HepG2 (cell line): Measurements from ENCODE around the gene TNN. TPM values are rescaled to one million over a fixed set of nuclear protein-coding genes. Genes with fewer than 3 reads are reported as not detected.

Experiments used
- ATAC-seq: fragments of 200-7000 bp; cut with Tn5 transposase; 3 replicates; pipeline ENCODE4 v1.9.1; 2020; ENCODE audit warnings: mild to moderate bottlenecking, moderate library complexity
- BruUV-seq: library from RNA; stranded (reverse); fragments of 400-500 nt; replicated peaks from 2 replicates; lab custom pipeline; 2021; lab: Mats Ljungman, UMichigan
- CTCF ChIA-PET: fragments of 300-600 bp; formaldehyde crosslinking; extraction: SDS; loops from one replicate; lab custom pipeline; 2021; ENCODE audit warnings: low total read pairs, inconsistent platforms, low intra/inter-chr PET ratio; lab: Yijun Ruan, JAX
- POLR2A ChIA-PET: fragments of 350-600 bp; sonication (Branson Sonifier 250); formaldehyde crosslinking; loops from one replicate; lab custom pipeline; 2020; ENCODE audit warnings: antibody characterized with exemption, inconsistent platforms; lab: Yijun Ruan, JAX
- DNase-seq: peaks from one replicate; pipeline ENCODE4 v3.0.0-alpha.2; 2015; ENCODE audit warnings: low spot score
- FAIRE-seq: peaks from 3 replicates; lab custom pipeline; 2011; peaks lifted over from hg19 to GRCh38; lab: Jason Lieb, UNC
- H2AFZ ChIP-seq: one replicate; pipeline ENCODE4 v1.6.1; 2011; ENCODE audit warnings: low read length, inconsistent platforms
- H3K27ac ChIP-seq: fragments of 300-600 bp; 3 replicates; pipeline ENCODE4 v1.8.0; 2011; ENCODE audit warnings: mixed run types, mild to moderate bottlenecking, mixed read lengths, low read length, inconsistent platforms; ENCODE audit not compliant: insufficient read depth; ENCODE audit errors: extremely low read length
- H3K27me3 ChIP-seq, 2 experiments: fragments of 200-600 bp in 1 of 2; 2 replicates in 1 of 2; 3 replicates in 1 of 2; pipeline versions ENCODE4 v1.6.0 to v1.8.0; 2011; ENCODE audit warnings: low read length in 2 of 2, mild to moderate bottlenecking in 2 of 2, moderate library complexity in 2 of 2, inconsistent platforms in 1 of 2; ENCODE audit not compliant: insufficient read depth in 2 of 2, control insufficient read depth in 1 of 2
- H3K36me3 ChIP-seq, 2 experiments: fragments of 200-600 bp in 1 of 2; replicated peaks in 1 of 2; 2 replicates in 1 of 2; 3 replicates in 1 of 2; pipeline versions ENCODE4 v1.5.1 to v1.8.0; 2011; ENCODE audit warnings: low read length in 2 of 2, inconsistent platforms in 1 of 2; ENCODE audit not compliant: insufficient read depth in 2 of 2, control insufficient read depth in 1 of 2
- H3K4me1 ChIP-seq: 2 replicates; pipeline ENCODE4 v1.5.1; 2012; ENCODE audit warnings: low read length, inconsistent platforms; ENCODE audit not compliant: insufficient read depth
- H3K4me2 ChIP-seq: 2 replicates; pipeline ENCODE4 v1.6.0; 2011; ENCODE audit warnings: low read depth, low read length, inconsistent platforms
- H3K4me3 ChIP-seq, 3 experiments: fragments of 200-600 bp in 1 of 3; sonication (generic), shearing (Covaris generic) in 1 of 3; replicated peaks in 1 of 3; 2 replicates each; pipeline ENCODE4 v1.5.1; 2011 to 2016; ENCODE audit warnings: low read length in 3 of 3, inconsistent platforms in 2 of 3, low read depth in 2 of 3, mild to moderate bottlenecking in 2 of 3, control low read depth in 1 of 3, mixed read lengths in 1 of 3; ENCODE audit not compliant: insufficient read depth in 1 of 3
- H3K79me2 ChIP-seq: one replicate; pipeline ENCODE4 v1.6.1; 2011; ENCODE audit warnings: low read length, inconsistent platforms; ENCODE audit not compliant: insufficient read depth
- H3K9ac ChIP-seq: 2 replicates; pipeline ENCODE4 v1.6.0; 2011; ENCODE audit warnings: mild to moderate bottlenecking, low read depth, low read length, inconsistent platforms; ENCODE audit not compliant: insufficient read depth
- H3K9me3 ChIP-seq: 2 replicates; pipeline ENCODE4 v1.5.1; 2012; ENCODE audit warnings: mild to moderate bottlenecking, low read length
- H4K20me1 ChIP-seq: 2 replicates; pipeline ENCODE4 v1.6.0; 2011; ENCODE audit warnings: inconsistent platforms, mild to moderate bottlenecking, low read length, moderate library complexity; ENCODE audit not compliant: insufficient read depth
- POGZ ChIP-seq: sonication (generic); formaldehyde crosslinking; IDR thresholded peaks from 2 replicates; pipeline ENCODE4 v1.4.0; 2020; ENCODE audit warnings: mild to moderate bottlenecking, missing genetic modification reagents
- SALL1 ChIP-seq: sonication (generic); formaldehyde crosslinking; IDR thresholded peaks from 2 replicates; pipeline ENCODE4 v1.8.0; 2022; ENCODE audit warnings: mild to moderate bottlenecking, missing genetic modification reagents
- WGBS: methylation state at CpG from one replicate; pipeline ENCODE4 v1.1.6; 2017; ENCODE audit warnings: low lambda C conversion rate; 5-methylcytosine and 5-hydroxymethylcytosine counted together
- in situ Hi-C: cut with HindIII; loops from 2 replicates; pipeline ENCODE4 v1.10.0; 2017; ENCODE audit warnings: low pct_unique_long_range_greater_than_20kb; ENCODE audit not compliant: extremely low pct_ligation_motif_present
- intact Hi-C: fragments of 100-400 bp; cut with micrococcal nuclease; formaldehyde crosslinking; loops from one replicate; pipeline ENCODE4 v1.10.0; 2022; ENCODE audit not compliant: unreplicated experiment
- polyA plus RNA-seq, 8 experiments: library from polyadenylated mRNA; depleted of rRNA in 3 of 8; stranded (reverse) in 7 of 8; unstranded in 1 of 8; fragments of >200 nt; fragmentation: Illumina TruSeq in 4 of 8; extraction: Trizol in 4 of 8; gene quantifications; 2 replicates each; pipeline versions ENCODE4 v1.2.1 to v1.2.3, GENCODE V29; 2011 to 2016; ENCODE audit warnings: low read depth in 4 of 8, missing spikeins in 1 of 8, mixed read lengths in 1 of 8; ENCODE audit not compliant: insufficient read depth in 1 of 8
- small RNA-seq, 3 experiments: library from RNA; depleted of rRNA; stranded (forward); fragments of <200 nt; gene quantifications; one replicate each; pipeline ENCODE3, GENCODE V24; 2012; ENCODE audit warnings: low read depth in 2 of 3, low replicate concordance in 1 of 3; ENCODE audit not compliant: insufficient read length in 3 of 3, insufficient read depth in 2 of 3
- total RNA-seq, 5 experiments: library from RNA; depleted of rRNA; stranded (reverse); fragments of >200 nt; fragmentation: Illumina TruSeq; extraction: Trizol; gene quantifications; 2 replicates each; pipeline ENCODE4 v1.2.3, GENCODE V29; 2016; ENCODE audit warnings: low read depth in 1 of 5
- TF ChIP-seq, protein P1 (sequence below): sonication (generic); formaldehyde crosslinking; IDR thresholded peaks from 2 replicates; pipeline ENCODE4 v1.5.0; 2020; ENCODE audit warnings: missing genetic modification reagents

Gene TNN
- total and polyA plus RNA-seq, 2 of the 13 experiments (the other 11 are each of a cell fraction or from before 2014, with no cell fraction given) = not detected

DNA sequence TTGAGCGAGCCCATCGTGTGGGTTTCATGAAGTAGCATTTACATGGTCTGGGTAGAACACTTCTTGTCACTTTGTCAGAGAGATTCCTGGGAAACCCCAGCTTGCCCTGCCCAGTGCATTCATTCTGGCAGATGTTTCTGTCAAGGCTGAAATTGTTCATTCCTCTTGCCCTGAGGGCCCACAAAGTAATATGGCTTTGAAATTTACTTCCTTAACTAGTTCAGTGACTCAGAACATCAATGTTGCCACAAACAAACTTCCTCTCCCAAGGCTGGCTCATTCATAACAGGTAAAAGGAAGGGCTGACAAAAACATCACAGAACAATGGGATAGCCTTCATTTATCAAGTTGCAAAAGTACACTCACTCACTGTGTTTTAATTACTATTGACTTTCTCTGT lies 129.9 kb downstream of the TNN start:
- DNase-seq (no peak), ATAC-seq (no peak), FAIRE-seq (no peak)
- 0 out of 5 replicates have a peak, but pooled peaks cover 0 to 5% of the 10 kb centered on the region in 2 experiments for H3K27me3 ChIP-seq
- no peak overlapping the region for H3K4me3 ChIP-seq
- in situ Hi-C loops = no loop called here
- no peaks in the 10 kb centered on the region for H3K79me2 ChIP-seq
- H4K20me1 ChIP-seq = no peaks in the 10 kb centered on the region
- no peaks in the 10 kb centered on the region for H3K36me3 ChIP-seq
- no peaks in the 10 kb centered on the region for H3K9me3 ChIP-seq
- no peak overlapping the region for H3K9ac ChIP-seq
- intact Hi-C loops = no loop called here
- POLR2A ChIA-PET = no interaction called here
- TF ChIP-seq, protein P1, sequence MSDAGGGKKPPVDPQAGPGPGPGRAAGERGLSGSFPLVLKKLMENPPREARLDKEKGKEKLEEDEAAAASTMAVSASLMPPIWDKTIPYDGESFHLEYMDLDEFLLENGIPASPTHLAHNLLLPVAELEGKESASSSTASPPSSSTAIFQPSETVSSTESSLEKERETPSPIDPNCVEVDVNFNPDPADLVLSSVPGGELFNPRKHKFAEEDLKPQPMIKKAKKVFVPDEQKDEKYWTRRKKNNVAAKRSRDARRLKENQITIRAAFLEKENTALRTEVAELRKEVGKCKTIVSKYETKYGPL (CRISPR knock-in tag) = no peak
- no peak for TF ChIP-seq SALL1 (CRISPR knock-in tag)
- TF ChIP-seq POGZ = no peak
- 0% methylated on average over 2 of the region's 2 CpGs for WGBS
- peaks cover 10% of the 10 kb centered on the region for H3K4me1 ChIP-seq
- no TSS peak for BruUV-seq
- H3K4me2 ChIP-seq = no peak overlapping the region
- CTCF ChIA-PET = no interaction called here
- H3K27ac ChIP-seq = no peak overlapping the region
- no peak overlapping the region for H2AFZ ChIP-seq

Small RNA genes lying within 50 kb of the gene (small RNA-seq; reads per million reads assigned to genes)
- 0 reads per million in 3 experiments for gene RF00019

Other genes with a start within 250 kb of the TNN start
- 183 and 247 TPM in 2 replicates for gene CACYBP, start 67.9 kb upstream of the TNN start, total RNA-seq (2016; rRNA removed; fragmentation: Illumina TruSeq; extraction: Trizol)
- 14.4 and 18.4 TPM in 2 replicates for gene CACYBP, start 67.9 kb upstream of the TNN start, polyA plus RNA-seq (2011; rRNA removed)
- gene MRPS14, start 44.4 kb upstream of the TNN start, total RNA-seq (2016; rRNA removed; fragmentation: Illumina TruSeq; extraction: Trizol) = 43.2 and 52.7 TPM in 2 replicates
- gene MRPS14, start 44.4 kb upstream of the TNN start, polyA plus RNA-seq (2011; rRNA removed) = 32.0 and 36.6 TPM in 2 replicates
- 0.24 and 0.63 TPM in 2 replicates for gene KIAA0040, start 124.9 kb downstream of the TNN start, total RNA-seq (2016; rRNA removed; fragmentation: Illumina TruSeq; extraction: Trizol)
- 0.22 and 0.26 TPM in 2 replicates for gene KIAA0040, start 124.9 kb downstream of the TNN start, polyA plus RNA-seq (2011; rRNA removed)